HFFc6 (cell line): ENCODE measurements around the gene MYL3. TPM values are rescaled to one million over a fixed set of nuclear protein-coding genes. Genes with fewer than 3 reads are reported as not detected.

Experiments used
- DNase-seq: peaks from one replicate; pipeline ENCODE4 v3.0.0-alpha.2; 2018
- H3K27ac Mint-ChIP-seq: 2 replicates; pipeline ENCODE4 v1.8.0; 2020; ENCODE audit warnings: mild to moderate bottlenecking, mixed read lengths
- H3K27me3 Mint-ChIP-seq: 2 replicates; pipeline ENCODE4 v1.8.0; 2021; ENCODE audit warnings: mild to moderate bottlenecking, moderate library complexity, mixed read lengths; ENCODE audit not compliant: insufficient read depth
- H3K36me3 Mint-ChIP-seq: 2 replicates; pipeline ENCODE4 v1.8.0; 2021; ENCODE audit warnings: low read depth, mixed read lengths
- H3K4me1 Mint-ChIP-seq: 2 replicates; pipeline ENCODE4 v1.8.0; 2020; ENCODE audit warnings: low read depth, mixed read lengths
- H3K4me3 Mint-ChIP-seq: 2 replicates; pipeline ENCODE4 v1.8.0; 2020; ENCODE audit warnings: mild to moderate bottlenecking, moderate library complexity, mixed read lengths
- H3K9me3 Mint-ChIP-seq: 2 replicates; pipeline ENCODE4 v1.8.0; 2020; ENCODE audit warnings: mild to moderate bottlenecking, mixed read lengths
- CTCF ChIP-seq: fragments of 200-600 bp; sonication (generic); IDR thresholded peaks from 2 replicates; pipeline ENCODE4 v1.5.0; 2021; ENCODE audit warnings: antibody characterized with exemption, mild to moderate bottlenecking
- total RNA-seq, 6 experiments: library from RNA; stranded (reverse); fragmentation: NEBNext Ultra II Directional; extraction: Animal tissue kit (Norgen Biotek cat#: 25700); gene quantifications; 2 replicates in 1 of 6; 3 replicates in 5 of 6; pipeline ENCODE4 v1.2.3, GENCODE V29; 2021

The MYL3 gene
- total RNA-seq, 6 experiments from 2014 or later: 0.30 to 0.31 TPM; not detected in 4

- DNase-seq: peak; percentile 37
- 0 out of 2 replicates have a peak overlapping the region, but pooled peaks have one; percentile 16 for H3K27ac Mint-ChIP-seq
- H3K4me3 Mint-ChIP-seq: peak overlapping the region; percentile 84
- peaks cover 14% of the 10 kb centered on the region for H3K9me3 Mint-ChIP-seq
- H3K36me3 Mint-ChIP-seq: peaks cover 8% of the 10 kb centered on the region; the same call in 1 of the 2 replicates
- H3K4me1 Mint-ChIP-seq: peaks cover 18% of the 10 kb centered on the region
- peaks cover 13% of the 10 kb centered on the region for H3K27me3 Mint-ChIP-seq
- peak; percentile 80 for TF ChIP-seq CTCF
These were observed 17.2 kb downstream of the MYL3 start for GRCh38 chr3:46845860-46846623.

- peaks cover 20% of the 10 kb centered on the region for H3K9me3 Mint-ChIP-seq
These were observed 17.8 kb downstream of the MYL3 start for GRCh38 chr3:46845397-46845859.

GRCh38 chr3:46844881-46845312 is 18.3 kb downstream of the MYL3 start:
- DNase-seq: no peak
- H3K27ac Mint-ChIP-seq: peak overlapping the region; percentile 72; the same call in 1 of the 2 replicates

More at GRCh38 chr3:46845397-46845859, 17.8 kb downstream of the MYL3 start:
- Mint-ChIP-seq H3K27ac (peak overlapping the region; percentile 72), H3K4me1 (peaks cover 18% of the 10 kb centered on the region), H3K4me3 (peak overlapping the region; percentile 84), H3K36me3 (peaks cover 8% of the 10 kb centered on the region), H3K27me3 (peaks cover 11% of the 10 kb centered on the region)
- peak; percentile 22 for DNase-seq
- TF ChIP-seq CTCF: no peak

GRCh38 chr3:46844397-46844796 is 18.8 kb downstream of the MYL3 start:
- Mint-ChIP-seq H3K36me3 (peaks cover 9% of the 10 kb centered on the region), H3K4me3 (no peak overlapping the region), H3K4me1 (peaks cover 18% of the 10 kb centered on the region), H3K27me3 (peaks cover 11% of the 10 kb centered on the region), H3K27ac (no peak overlapping the region), H3K9me3 (peaks cover 28% of the 10 kb centered on the region)
- no peak for DNase-seq
- no peak for TF ChIP-seq CTCF

More at GRCh38 chr3:46844881-46845312, 18.3 kb downstream of the MYL3 start:
- peaks cover 11% of the 10 kb centered on the region for H3K27me3 Mint-ChIP-seq
- peaks cover 8% of the 10 kb centered on the region for H3K36me3 Mint-ChIP-seq
- peak overlapping the region; percentile 84; the same call in 1 of the 2 replicates for H3K4me3 Mint-ChIP-seq
- peaks cover 25% of the 10 kb centered on the region for H3K9me3 Mint-ChIP-seq
- no peak for TF ChIP-seq CTCF
- H3K4me1 Mint-ChIP-seq: peaks cover 18% of the 10 kb centered on the region

GRCh38 chr3:46843508-46843907 is 19.7 kb downstream of the MYL3 start:
- Mint-ChIP-seq H3K9me3 (peaks cover 36% of the 10 kb centered on the region), H3K36me3 (peaks cover 18% of the 10 kb centered on the region), H3K27me3 (peaks cover 11% of the 10 kb centered on the region), H3K4me1 (peaks cover 17% of the 10 kb centered on the region), H3K27ac (no peak overlapping the region), H3K4me3 (no peak overlapping the region)
- no peak for TF ChIP-seq CTCF
- DNase-seq: no peak
